GM18517 (cell line): ENCODE measurements around the gene PROC.
"Not testable (repeated sequence)": the region's sequence is repeated elsewhere in the genome, so short reads cannot be mapped to it uniquely, and the experiment has no call there.

Experiments used
- ATAC-seq: cut with Tn5 transposase; IDR thresholded peaks from one replicate; pipeline ENCODE4 v1.9.1; 2021; ENCODE audit warnings: mild to moderate bottlenecking, moderate library complexity; ENCODE audit not compliant: unreplicated experiment

The PROC gene

GRCh38 chr2:127425540-127426490 is 7.6 kb downstream of the PROC start:
- no peak for ATAC-seq

- no peak for ATAC-seq
Observed at GRCh38 chr2:127426501-127427354, 8.5 kb downstream of the PROC start.

GRCh38 chr2:127427376-127428056 is 9.3 kb downstream of the PROC start:
- ATAC-seq = no peak

GRCh38 chr2:127428057-127428814 is 10.0 kb downstream of the PROC start:
- no peak for ATAC-seq

- ATAC-seq = no peak
Observed at GRCh38 chr2:127428815-127429109, 10.5 kb downstream of the PROC start.

- no peak for ATAC-seq
Observed at GRCh38 chr2:127429291-127429690, 11.1 kb downstream of the PROC start.

- no peak for ATAC-seq
Observed at GRCh38 chr2:127429844-127430425, 11.7 kb downstream of the PROC start.

- ATAC-seq = no peak
Observed at GRCh38 chr2:127431408-127432023, 13.3 kb downstream of the PROC start.

GRCh38 chr2:127434515-127434914 is 16.3 kb downstream of the PROC start:
- no peak for ATAC-seq

GRCh38 chr2:127437056-127437455 is 18.8 kb downstream of the PROC start:
- no peak for ATAC-seq

GRCh38 chr2:127437781-127438726 is 19.8 kb downstream of the PROC start:
- no peak for ATAC-seq

GRCh38 chr2:127439343-127439742 is 21.1 kb downstream of the PROC start:
- no peak for ATAC-seq

GRCh38 chr2:127448526-127448925 is 30.3 kb downstream of the PROC start:
- no peak for ATAC-seq

GRCh38 chr2:127449414-127449813 is 31.2 kb downstream of the PROC start:
- ATAC-seq = no peak

GRCh38 chr2:127449898-127450297 is 31.7 kb downstream of the PROC start:
- no peak for ATAC-seq

- ATAC-seq = no peak
Observed at GRCh38 chr2:127451981-127452380, 33.8 kb downstream of the PROC start.

GRCh38 chr2:127452423-127452822 is 34.2 kb downstream of the PROC start:
- ATAC-seq = not testable (repeated sequence)

GRCh38 chr2:127453013-127453391 is 34.8 kb downstream of the PROC start:
- ATAC-seq = no peak
